Cardiac muscle cell (in vitro differentiated cells and primary cell): ENCODE results near the gene IER2. TPM values are rescaled to one million over a fixed set of nuclear protein-coding genes. Genes with fewer than 3 reads are reported as not detected.

Experiments
- DNase-seq, 2 donors: peaks; one replicate each; pipeline versions ENCODE4 v3.0.0 to v3.0.0-alpha.2; 2010 to 2017; ENCODE audit warnings: low read depth in 1 of 2, low spot score in 1 of 2
- H3K27ac ChIP-seq: fragments of 200-600 bp; sonication (generic); 2 replicates; pipeline ENCODE4 v1.5.1; 2016
- H3K27me3 ChIP-seq: fragments of 200-600 bp; sonication (generic); 2 replicates; pipeline ENCODE4 v1.6.0; 2016; ENCODE audit warnings: control low read depth
- H3K36me3 ChIP-seq: fragments of 200-600 bp; sonication (generic); 2 replicates; pipeline ENCODE4 v1.5.1; 2016; ENCODE audit warnings: control low read depth
- H3K4me1 ChIP-seq: fragments of 200-600 bp; sonication (generic); 2 replicates; pipeline ENCODE4 v1.8.1; 2017; ENCODE audit warnings: low read depth, mild to moderate bottlenecking, mixed run types
- H3K4me3 ChIP-seq: fragments of 200-600 bp; sonication (generic); 2 replicates; pipeline ENCODE4 v1.5.1; 2016; ENCODE audit warnings: mild to moderate bottlenecking
- H3K9me3 ChIP-seq: fragments of 200-600 bp; sonication (generic); 2 replicates; pipeline ENCODE4 v1.5.1; 2017; ENCODE audit warnings: low read depth, mild to moderate bottlenecking, control low read depth
- polyA plus RNA-seq: library from polyadenylated mRNA; unstranded; fragments of >200 nt; fragmentation: Nextera tagmentation; extraction: Ambion mirVana; gene quantifications from 2 replicates; pipeline ENCODE4 v1.2.1, GENCODE V29; 2016
- total RNA-seq: library from RNA; depleted of rRNA; stranded (reverse); fragments of >200 nt; gene quantifications from 2 replicates; pipeline ENCODE4 v1.2.3, GENCODE V29; 2016
- TF ChIP-seq, protein P1 (sequence below): IDR thresholded peaks from 2 replicates; pipeline ENCODE4 v1.5.1; 2012; ENCODE audit warnings: low read depth, mild to moderate bottlenecking, low read length

IER2 gene
- total and polyA plus RNA-seq, 2 experiments from 2014 or later, result 77.6 to 110 TPM

DNA sequence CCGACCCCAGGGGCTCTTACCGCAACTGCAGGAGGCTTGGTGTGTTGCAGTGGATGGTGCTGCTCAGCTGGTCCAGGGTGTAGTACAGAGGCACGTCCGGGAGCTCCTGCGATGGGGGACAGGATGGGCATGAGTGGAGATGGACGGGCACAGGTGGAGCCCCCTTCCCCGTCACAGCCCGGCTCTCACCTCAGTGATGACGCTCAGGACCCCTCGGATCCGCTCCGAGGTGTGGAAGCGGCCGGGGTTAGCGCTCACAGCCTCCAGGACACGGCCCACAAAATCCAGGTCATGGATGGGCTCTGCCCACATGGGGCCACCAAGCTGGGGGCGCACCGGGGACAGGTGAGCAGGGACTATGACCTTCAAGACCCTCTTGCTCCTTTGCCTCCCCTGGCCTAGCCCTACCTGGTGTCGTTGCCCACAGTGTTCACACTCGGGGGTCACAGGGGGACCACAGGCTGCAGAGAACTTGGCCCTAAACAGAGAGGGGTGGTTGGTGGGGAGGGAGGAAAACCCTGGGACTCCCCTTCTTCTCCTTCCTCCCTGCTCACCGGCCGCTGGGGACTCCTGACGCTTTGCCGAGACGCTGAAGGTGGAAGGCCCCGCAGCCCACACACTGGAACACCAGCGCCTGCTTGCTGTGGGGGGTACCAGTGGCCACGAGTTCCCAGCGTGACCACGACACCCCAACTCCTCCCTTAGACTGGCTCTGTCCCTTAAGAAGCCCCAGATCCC, 40.7 kb upstream of the IER2 start:
- no peak for DNase-seq
- Histone ChIP-seq H3K27ac (no peak overlapping the region), H3K27me3 (no peaks in the 10 kb centered on the region), H3K9me3 (no peaks in the 10 kb centered on the region), H3K4me1 (no peaks in the 10 kb centered on the region), H3K4me3 (no peak overlapping the region), H3K36me3 (peaks cover 3% of the 10 kb centered on the region)
- TF ChIP-seq, protein P1, sequence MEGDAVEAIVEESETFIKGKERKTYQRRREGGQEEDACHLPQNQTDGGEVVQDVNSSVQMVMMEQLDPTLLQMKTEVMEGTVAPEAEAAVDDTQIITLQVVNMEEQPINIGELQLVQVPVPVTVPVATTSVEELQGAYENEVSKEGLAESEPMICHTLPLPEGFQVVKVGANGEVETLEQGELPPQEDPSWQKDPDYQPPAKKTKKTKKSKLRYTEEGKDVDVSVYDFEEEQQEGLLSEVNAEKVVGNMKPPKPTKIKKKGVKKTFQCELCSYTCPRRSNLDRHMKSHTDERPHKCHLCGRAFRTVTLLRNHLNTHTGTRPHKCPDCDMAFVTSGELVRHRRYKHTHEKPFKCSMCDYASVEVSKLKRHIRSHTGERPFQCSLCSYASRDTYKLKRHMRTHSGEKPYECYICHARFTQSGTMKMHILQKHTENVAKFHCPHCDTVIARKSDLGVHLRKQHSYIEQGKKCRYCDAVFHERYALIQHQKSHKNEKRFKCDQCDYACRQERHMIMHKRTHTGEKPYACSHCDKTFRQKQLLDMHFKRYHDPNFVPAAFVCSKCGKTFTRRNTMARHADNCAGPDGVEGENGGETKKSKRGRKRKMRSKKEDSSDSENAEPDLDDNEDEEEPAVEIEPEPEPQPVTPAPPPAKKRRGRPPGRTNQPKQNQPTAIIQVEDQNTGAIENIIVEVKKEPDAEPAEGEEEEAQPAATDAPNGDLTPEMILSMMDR, result no peak

DNA sequence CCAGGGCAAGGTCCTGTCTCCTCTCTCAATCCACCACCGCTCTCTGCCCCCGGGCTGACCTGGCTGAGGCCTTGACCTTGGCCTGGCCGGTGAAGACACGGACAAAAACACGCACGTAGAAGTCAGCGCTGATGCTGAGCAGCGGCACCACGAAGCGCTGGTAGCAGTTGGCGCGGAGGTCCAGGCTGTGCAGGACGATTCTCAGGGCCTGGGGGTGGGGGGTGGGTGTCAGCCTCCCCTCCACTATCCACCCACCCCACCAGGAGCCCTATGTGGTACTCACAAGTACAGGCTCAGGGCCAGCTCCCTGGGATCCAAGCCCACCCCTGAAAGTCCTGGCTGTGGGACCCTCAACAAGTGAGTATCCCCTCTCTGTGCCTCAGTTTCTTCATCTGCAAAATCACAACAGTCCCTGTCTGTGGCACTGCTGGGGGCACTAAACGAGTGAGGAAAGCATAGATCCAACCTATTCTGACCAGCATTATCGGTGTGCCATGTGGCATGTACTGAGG, 40.1 kb upstream of the IER2 start:
- H3K27ac ChIP-seq, result no peak overlapping the region
- no peaks in the 10 kb centered on the region for H3K27me3 ChIP-seq
- H3K9me3 ChIP-seq, result no peaks in the 10 kb centered on the region
- no peak for DNase-seq
- peaks cover 5% of the 10 kb centered on the region for H3K36me3 ChIP-seq
- peaks cover under 1% of the 10 kb centered on the region for H3K4me1 ChIP-seq
- H3K4me3 ChIP-seq, result no peak overlapping the region
- TF ChIP-seq, protein P1, result no peak

DNA sequence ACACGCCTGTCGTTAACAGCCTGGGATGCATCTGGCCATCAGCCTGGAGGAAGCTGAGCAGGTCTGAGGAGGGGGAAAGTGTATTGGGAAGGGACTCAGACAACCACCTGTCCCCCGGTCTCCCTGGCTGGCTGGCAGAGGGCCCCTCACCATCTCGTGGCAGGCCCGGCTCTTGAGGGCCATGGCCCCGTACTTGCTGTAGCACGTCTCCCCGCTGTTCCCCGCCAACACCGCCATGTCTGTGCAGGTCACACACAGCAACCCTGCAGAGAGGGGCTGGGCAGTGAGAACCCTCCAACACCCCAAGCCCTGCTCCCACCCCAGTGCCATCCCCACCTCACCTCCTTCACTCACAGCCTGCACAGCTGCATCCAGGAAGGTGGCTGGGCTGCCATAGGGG, 37.7 kb upstream of the IER2 start:
- TF ChIP-seq, protein P1, result no peak
- peaks cover 5% of the 10 kb centered on the region for H3K36me3 ChIP-seq
- H3K4me3 ChIP-seq, result no peak overlapping the region
- no peak for DNase-seq
- H3K27me3 ChIP-seq, result no peaks in the 10 kb centered on the region
- peaks cover 7% of the 10 kb centered on the region for H3K4me1 ChIP-seq
- no peak overlapping the region for H3K27ac ChIP-seq
- H3K9me3 ChIP-seq, result no peaks in the 10 kb centered on the region

DNA sequence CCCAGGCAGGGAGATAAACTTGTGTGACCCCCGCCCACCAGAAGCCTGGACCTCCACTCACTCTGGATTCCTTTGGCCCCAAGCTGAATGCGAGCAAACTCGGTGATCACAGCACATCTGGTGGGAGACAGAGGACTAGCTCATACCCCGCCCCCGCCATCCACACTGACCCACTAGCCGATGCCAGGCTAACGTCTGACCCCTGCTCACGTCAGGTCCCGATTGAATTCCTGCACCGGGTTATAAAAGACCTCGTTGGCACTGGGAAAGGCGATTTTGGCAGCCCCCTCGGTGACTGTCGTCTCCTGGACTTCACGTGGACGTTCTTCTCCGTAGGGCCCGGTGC, 34.3 kb upstream of the IER2 start:
- TF ChIP-seq, protein P1, result no peak
- H3K4me1 ChIP-seq, result peaks cover 11% of the 10 kb centered on the region
- no peaks in the 10 kb centered on the region for H3K9me3 ChIP-seq
- H3K4me3 ChIP-seq, result peak overlapping the region; percentile 85
- peaks cover 5% of the 10 kb centered on the region for H3K36me3 ChIP-seq
- peak overlapping the region; percentile 87 for H3K27ac ChIP-seq
- no peak for DNase-seq
- H3K27me3 ChIP-seq, result no peaks in the 10 kb centered on the region

DNA sequence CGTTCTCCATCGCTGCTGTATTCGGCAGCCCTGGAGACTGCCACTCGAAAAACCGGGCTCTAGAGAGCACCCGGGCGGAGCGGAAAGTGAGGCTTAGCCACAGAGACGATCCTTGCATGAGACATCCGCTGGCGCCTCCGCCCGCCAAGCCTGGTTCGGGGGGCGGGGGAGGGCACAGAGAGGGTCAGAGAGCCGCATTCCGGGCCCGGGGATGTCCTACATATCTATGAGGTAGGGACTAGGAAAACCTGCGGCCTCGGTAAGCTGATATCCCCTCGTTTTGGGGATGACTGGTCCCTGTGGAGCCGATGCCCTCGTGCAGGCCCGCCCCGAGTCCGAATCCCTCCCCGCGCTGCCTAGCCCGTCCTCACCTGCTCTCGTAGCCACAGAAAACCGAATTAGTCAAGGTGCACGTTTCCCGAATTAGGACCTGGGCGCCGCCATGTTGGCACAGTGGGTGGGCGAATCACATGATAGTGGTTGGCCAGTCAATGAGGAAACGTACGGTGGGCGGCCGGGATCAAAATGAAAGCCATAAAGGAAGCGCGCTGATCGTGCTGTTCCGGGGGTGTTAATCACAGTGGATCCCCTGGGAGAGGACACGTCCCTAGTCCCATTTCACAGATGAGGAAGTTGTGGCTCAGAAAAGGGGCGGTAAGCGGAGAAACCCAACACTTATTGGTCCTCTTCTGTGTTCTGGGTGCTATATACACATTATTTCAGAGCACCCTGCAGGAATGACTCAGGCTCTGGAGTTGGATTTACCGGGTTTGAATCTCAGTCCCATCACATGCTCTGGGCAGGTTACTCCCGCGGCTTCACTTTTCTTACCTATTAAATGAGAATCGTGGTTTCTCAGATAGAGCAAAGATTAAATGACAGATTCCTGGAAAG, 33.7 kb upstream of the IER2 start, which contains the start of gene TRMT1:
Gene TRMT1 (minus strand): TSS at position 459 of the 894 bp plus-strand sequence. CDS start 341 bp downstream, at position 118.
- Histone ChIP-seq H3K27ac (peak within 1 kb of the TSS; percentile 87), H3K9me3 (no peaks in the 10 kb centered on the region), H3K27me3 (no peaks in the 10 kb centered on the region), H3K4me1 (peaks cover 11% of the 10 kb centered on the region), H3K4me3 (peak within 1 kb of the TSS; percentile 85), H3K36me3 (peaks cover 5% of the 10 kb centered on the region)
- DNase-seq, result peak; percentile 92 to 95
- TF ChIP-seq, protein P1, result no peak
